Muscle layer of duodenum (tissue), 2 donors: ENCODE results near the gene PRXL2B.

Experiments
- H3K27ac ChIP-seq: one replicate; pipeline ENCODE4 v1.7.0; 2013; ENCODE audit warnings: mild to moderate bottlenecking, low read length
- H3K27me3 ChIP-seq: one replicate; pipeline ENCODE4 v1.7.0; 2013; ENCODE audit warnings: low read depth, mild to moderate bottlenecking, control low read depth, low read length
- H3K36me3 ChIP-seq, 2 donors: one replicate each; pipeline ENCODE4 v1.7.0; 2013; ENCODE audit warnings: low read length in 2 of 2, control low read depth in 1 of 2, mild to moderate bottlenecking in 1 of 2; ENCODE audit not compliant: insufficient read depth in 2 of 2, control insufficient read depth in 1 of 2
- H3K4me1 ChIP-seq, 2 donors: one replicate each; pipeline ENCODE4 v1.7.0; 2013; ENCODE audit warnings: low read length in 2 of 2, mild to moderate bottlenecking in 2 of 2, control low read depth in 1 of 2, moderate library complexity in 1 of 2; ENCODE audit not compliant: insufficient read depth in 2 of 2, control insufficient read depth in 1 of 2
- H3K4me3 ChIP-seq, 2 donors: one replicate each; pipeline ENCODE4 v1.7.0; 2013; ENCODE audit warnings: low read length in 2 of 2, low read depth in 1 of 2, mild to moderate bottlenecking in 1 of 2
- H3K9me3 ChIP-seq, 2 donors: one replicate each; pipeline ENCODE4 v1.7.0; 2013; ENCODE audit warnings: low read length in 2 of 2, control low read depth in 1 of 2, mild to moderate bottlenecking in 1 of 2; ENCODE audit not compliant: control insufficient read depth in 1 of 2
- donor health status: healthy.

Gene PRXL2B, protein sequence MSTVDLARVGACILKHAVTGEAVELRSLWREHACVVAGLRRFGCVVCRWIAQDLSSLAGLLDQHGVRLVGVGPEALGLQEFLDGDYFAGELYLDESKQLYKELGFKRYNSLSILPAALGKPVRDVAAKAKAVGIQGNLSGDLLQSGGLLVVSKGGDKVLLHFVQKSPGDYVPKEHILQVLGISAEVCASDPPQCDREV

DNA sequence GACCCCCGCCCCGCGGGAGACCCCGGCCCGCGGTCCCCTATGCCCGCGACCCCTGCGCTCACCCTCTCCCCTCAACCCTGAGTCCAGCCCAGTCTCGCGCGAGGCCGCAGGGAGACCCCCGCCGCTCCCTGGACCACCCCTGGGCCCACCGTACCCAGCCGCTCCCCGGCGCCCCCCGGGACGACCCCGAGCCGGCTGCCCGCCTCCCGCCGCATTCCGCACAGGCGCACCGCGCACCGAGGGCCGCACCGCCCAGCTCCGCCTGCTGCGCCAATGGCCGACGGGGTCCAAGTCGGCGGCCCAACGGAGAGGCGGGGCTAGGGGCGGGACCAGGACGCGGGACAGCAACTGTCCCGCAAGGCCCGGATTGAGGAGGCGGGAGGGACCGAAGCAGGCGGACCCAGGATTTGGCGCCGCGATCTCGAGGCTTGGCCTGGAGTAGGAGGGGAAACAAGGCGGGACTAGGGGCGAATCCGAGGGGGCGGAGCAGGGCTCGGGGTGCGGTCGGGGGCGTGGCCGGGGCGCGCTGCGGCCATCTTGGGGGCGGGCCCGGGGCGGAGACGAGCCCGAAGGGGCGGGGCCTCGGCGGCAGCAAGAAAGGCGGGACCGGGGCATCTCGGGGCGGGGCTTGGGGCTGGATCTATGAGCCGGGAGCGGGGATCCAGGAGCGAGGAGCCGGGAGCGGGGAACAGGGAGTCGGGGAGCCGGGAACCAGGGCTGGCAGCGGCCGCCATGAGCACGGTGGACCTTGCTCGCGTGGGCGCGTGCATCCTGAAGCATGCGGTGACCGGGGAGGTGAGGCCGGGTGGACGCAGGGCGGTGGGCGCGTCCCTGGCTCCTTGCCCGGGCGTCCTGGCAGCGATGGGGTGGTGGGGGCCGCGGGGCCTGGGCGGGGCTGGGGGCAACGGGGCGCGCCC, at the start of gene PRXL2B:
TSS of gene PRXL2B (plus strand) at position 624 of the 917 bp plus-strand sequence. CDS start at position 733, 109 bp downstream.
- no peaks in the 10 kb centered on the region for H3K9me3 ChIP-seq
- H3K4me1 ChIP-seq, result peaks cover 0 to 34% of the 10 kb centered on the region in 2 donors
- H3K4me3 ChIP-seq, result peak within 1 kb of the TSS; percentile 80 to 82
- peaks cover 0 to 10% of the 10 kb centered on the region in 2 donors for H3K36me3 ChIP-seq
- H3K27me3 ChIP-seq, result no peaks in the 10 kb centered on the region
- H3K27ac ChIP-seq, result peak within 1 kb of the TSS; percentile 97

DNA sequence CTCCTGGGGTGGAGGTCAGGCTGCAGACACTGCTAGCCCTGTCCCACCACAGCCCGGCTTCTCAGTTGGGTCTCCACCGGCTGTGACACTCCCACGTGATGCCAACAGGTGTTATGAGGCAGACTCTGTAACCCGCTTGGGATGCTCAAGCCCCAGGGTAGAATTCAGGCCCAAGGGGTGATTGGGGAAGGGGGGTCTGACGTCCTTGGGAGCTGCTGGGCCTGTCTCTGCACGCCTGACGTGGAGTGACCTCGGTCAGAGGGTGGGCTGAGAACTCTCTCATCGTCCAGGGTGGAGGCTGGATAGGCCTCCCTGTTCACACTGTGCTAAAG, 48.8 kb upstream of the PRXL2B start:
- Histone ChIP-seq H3K36me3 (no peaks in the 10 kb centered on the region), H3K9me3 (no peaks in the 10 kb centered on the region), H3K4me1 (no peaks in the 10 kb centered on the region), H3K27ac (no peak overlapping the region), H3K4me3 (no peak overlapping the region), H3K27me3 (peaks cover 17% of the 10 kb centered on the region)

DNA sequence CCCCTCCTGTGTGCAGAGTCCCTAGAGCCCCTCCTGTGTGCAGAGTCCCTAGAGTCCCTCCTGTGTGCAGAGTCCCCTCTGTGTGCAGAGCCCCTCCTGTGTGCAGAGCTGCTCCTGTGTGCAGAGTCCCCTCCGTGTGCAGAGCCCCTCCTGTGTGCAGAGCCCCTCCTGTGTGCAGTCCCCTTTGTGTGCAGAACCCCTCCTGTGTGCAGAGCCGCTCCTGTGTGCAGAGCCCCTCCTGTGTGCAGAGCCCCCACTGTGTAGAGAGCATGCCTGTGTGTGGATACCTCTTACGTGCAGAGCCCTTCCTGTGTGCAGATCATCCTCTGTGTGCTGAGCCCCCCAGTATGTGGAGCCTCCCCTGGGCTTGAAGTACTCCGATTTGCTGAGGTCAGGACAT, 48.2 kb upstream of the PRXL2B start:
- H3K27ac ChIP-seq, result no peak overlapping the region
- peaks cover 0 to under 1% of the 10 kb centered on the region in 2 donors for H3K4me1 ChIP-seq
- no peak overlapping the region for H3K4me3 ChIP-seq
- H3K36me3 ChIP-seq, result no peaks in the 10 kb centered on the region
- H3K27me3 ChIP-seq, result peaks cover 17% of the 10 kb centered on the region
- H3K9me3 ChIP-seq, result no peaks in the 10 kb centered on the region

DNA sequence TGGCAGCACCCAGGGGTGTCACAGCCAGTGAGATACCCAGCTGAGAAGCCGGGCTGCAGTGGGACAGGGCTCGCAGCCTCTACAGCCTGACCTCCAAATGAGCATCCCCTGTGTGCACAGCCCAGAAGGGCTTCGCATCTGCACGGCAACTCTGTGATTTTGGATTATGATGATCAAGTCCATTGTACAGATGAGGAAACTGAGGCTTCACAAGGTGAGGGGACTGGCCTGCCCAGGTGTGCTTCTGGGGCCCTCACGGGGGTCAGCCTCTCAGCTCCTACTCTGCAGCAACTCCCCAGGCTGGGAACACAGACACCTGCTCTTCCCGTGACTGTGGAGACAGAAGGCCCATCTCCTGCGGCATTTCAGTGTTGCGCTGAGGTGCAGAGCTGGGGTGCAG, 47.7 kb upstream of the PRXL2B start:
- Histone ChIP-seq H3K4me3 (no peak overlapping the region), H3K27me3 (peaks cover 17% of the 10 kb centered on the region), H3K9me3 (no peaks in the 10 kb centered on the region), H3K36me3 (no peaks in the 10 kb centered on the region), H3K4me1 (peaks cover 0 to 6% of the 10 kb centered on the region in 2 donors), H3K27ac (no peak overlapping the region)

DNA sequence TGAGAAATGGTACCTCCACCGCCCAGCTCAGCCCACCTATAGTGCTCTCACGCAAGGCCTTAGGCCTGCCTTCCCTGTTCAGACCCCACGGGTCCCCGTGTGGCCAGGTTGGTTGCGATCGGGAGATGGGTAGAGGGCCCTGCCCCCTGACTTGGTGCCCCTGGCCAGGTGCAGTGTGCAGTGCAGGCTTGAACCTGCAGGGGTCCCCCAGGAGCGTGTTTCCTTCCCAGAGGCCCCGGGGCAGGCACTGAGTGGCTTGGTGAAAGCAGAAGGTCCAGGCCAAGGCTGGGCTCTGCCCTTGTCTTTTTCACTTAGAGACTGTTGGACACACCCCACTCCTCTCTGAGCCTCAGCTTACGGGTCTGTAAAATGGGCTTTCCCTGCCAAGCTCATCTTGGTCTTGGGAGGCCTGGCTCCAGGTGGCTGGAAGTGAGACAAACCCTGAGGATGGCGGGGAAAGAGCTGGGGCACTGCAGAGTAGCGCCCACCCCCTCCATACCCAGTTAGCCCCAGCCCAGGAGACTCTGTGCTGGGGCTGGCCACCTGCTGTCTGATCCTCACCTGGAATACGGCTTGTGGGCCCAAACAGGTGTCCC, 47.2 kb upstream of the PRXL2B start:
- Histone ChIP-seq H3K36me3 (no peaks in the 10 kb centered on the region), H3K27ac (no peak overlapping the region), H3K4me1 (peaks cover 0 to 11% of the 10 kb centered on the region in 2 donors), H3K4me3 (no peak overlapping the region), H3K9me3 (no peaks in the 10 kb centered on the region), H3K27me3 (peaks cover 14% of the 10 kb centered on the region)

DNA sequence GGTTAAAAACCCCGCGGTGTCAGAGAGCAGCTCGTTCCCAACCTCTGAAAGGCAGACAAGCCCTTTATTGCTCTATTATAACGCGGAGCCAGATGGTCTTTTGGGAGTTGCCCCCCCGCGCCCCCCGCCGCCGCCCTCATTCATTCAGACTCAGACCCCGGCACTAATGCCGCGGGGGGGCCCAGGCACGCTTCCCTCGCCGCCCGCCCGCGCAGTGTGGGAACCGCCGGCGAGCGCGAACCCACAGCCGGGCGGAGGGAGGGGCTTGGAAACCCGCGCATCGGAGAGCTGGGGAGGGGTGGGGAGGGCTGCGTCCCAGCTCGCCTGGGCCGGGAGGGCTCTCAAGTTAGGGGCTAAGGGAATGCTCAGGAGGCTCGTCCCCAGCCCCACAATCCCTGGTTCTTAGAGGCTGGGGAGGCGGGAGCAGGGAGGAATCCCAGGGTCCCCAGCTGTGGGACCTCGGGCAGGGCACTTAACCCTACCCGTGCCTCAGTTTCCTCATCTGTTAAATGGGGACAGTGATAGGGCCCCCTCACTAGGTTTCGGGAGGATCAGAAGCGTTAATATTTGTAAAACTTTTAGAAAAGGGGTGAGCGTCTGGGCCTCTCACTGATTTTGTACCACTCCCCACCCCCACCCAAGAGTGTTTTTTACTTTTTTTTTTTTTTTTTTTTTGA, 45.6 kb upstream of the PRXL2B start:
- H3K27me3 ChIP-seq, result peaks cover 4% of the 10 kb centered on the region
- H3K27ac ChIP-seq, result no peak overlapping the region
- no peaks in the 10 kb centered on the region for H3K9me3 ChIP-seq
- H3K4me3 ChIP-seq, result no peak overlapping the region
- no peaks in the 10 kb centered on the region for H3K36me3 ChIP-seq
- peaks cover 0 to 26% of the 10 kb centered on the region in 2 donors for H3K4me1 ChIP-seq

DNA sequence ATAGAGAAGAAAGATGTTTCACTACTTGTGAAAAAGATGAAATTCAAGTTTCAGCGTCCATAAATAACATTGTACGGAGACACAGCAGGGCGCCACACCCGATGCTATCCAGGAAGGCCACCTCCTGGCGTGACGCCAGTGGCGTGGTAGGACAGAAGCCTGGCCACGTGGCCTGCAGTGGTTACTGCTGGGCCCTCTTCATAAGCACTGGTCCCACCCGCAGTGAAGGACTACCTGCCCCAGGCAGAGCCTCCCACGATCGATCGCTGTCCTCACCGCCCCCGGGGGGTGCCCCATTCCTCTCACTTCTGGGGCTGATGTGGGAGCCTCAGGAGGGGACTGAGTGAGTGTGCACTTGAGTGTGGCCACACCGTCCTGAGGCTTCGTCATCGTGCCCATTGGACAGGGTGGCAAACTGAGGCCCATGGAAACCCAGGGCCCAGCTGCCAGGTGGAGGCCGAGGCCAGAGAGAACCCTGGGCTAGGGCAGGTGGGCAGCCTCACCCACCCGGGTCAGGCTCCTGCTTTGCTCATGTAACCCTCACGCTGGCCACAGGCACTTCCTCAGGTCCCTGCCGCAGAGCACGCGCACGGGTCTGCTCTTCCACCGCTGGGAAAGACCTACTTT, 44.8 kb upstream of the PRXL2B start:
- H3K4me3 ChIP-seq, result no peak overlapping the region
- no peaks in the 10 kb centered on the region for H3K27me3 ChIP-seq
- no peaks in the 10 kb centered on the region for H3K36me3 ChIP-seq
- H3K4me1 ChIP-seq, result peaks cover 0 to 31% of the 10 kb centered on the region in 2 donors
- no peak overlapping the region for H3K27ac ChIP-seq
- H3K9me3 ChIP-seq, result no peaks in the 10 kb centered on the region

DNA sequence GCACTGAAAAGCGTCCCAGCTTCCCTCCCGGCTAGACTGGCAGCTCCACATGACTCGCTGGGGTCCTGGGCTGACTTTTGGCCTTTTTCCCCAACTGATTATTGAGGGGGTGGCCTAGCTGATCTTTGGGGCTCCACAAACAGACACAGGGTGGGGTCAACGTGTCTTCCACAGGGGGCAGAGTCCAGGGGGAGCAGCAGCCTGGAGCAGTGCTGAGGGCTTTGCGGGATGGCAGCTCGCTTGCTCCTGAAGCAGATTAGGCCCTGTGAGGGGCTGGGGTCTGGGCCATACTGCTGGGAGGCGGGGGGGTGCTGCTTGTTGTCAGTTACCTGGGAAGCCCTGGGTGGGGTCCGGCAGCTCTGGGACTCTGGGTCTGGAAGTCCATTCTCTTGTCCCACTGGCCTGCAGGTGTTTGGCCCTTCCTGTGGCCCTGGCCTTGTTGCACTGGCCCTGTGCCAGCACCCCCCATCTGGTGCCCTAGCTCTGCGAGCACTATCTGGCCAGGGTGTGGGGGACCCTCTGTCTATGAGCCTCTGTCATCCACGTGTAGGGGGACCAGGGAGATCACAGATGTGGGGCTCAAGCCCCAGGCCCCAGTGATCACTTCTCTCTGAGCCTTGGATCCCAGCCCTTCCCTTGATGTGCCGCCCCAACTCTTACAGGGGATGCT, 44.2 kb upstream of the PRXL2B start:
- Histone ChIP-seq H3K27ac (no peak overlapping the region), H3K4me3 (no peak overlapping the region), H3K36me3 (no peaks in the 10 kb centered on the region), H3K9me3 (no peaks in the 10 kb centered on the region), H3K4me1 (peaks cover 3 to 37% of the 10 kb centered on the region in 2 donors), H3K27me3 (no peaks in the 10 kb centered on the region)

DNA sequence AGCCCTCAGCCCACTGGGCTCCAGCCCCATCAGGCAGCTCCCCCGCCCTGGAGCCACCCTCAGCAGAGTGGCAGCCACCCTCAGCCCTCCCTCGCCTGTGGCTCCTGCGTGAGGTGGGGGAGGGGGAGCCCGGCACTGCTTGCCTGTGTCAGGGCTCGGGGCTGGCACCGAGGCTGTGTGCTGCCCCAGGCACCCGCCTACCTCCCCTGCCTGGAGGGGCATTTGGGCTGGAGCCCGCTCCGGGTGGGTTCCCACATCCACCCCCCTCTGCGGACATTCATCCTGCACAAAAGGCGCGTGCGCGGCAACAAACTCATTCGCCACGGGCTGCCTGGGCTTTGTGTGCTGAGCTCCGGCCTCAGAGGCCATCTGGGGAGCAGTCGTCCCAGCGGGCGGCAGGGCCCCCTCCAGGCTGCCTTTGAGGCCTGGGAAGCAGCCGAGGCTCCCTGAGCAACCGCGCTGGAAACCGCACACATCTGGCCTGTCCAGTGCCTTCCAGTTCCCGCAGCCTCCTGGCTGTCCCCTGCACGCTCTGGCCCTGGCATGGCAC, 43.0 kb upstream of the PRXL2B start:
- H3K27me3 ChIP-seq, result no peaks in the 10 kb centered on the region
- peaks cover 8 to 46% of the 10 kb centered on the region in 2 donors for H3K4me1 ChIP-seq
- no peaks in the 10 kb centered on the region for H3K36me3 ChIP-seq
- no peak overlapping the region for H3K4me3 ChIP-seq
- H3K9me3 ChIP-seq, result no peaks in the 10 kb centered on the region
- no peak overlapping the region for H3K27ac ChIP-seq

DNA sequence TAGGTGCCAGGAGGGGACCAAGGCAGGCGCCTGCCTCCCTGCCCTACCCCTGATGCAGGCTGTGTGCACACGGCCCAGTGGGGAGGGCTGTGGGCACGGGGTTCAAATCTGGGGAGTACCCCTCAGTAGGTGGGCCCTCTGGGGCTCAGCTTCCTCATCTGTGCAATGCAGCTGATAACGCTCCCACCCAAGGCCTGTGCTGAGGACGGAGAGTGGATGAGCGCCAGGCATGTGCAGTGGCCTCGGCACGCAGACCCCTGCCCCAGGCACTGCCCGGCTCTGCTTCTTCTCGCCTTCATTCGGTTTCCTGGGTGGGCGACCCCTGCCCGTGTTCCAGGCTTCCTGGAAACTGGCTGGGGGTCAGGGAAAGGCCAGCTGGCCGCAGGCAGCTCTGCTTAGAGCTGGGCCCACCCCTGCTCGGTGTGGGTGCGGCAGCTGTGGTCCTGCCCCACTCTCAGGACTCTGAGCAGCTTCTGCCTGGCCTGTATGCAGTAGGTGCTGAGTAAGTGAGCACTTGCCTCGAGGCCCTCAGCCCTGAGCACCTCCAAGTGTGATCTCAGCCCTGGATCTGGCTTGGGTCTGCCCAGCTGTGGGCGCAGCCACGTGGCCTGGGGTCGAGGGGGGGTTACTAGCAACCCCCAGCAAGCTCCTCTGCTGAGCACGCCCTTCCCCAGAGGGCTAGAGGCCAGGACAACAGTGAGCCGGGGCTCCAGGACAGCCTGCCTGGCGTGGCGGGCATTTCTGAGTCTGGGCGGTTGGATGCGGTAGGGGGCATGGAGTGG, 42.3 kb upstream of the PRXL2B start:
- no peaks in the 10 kb centered on the region for H3K36me3 ChIP-seq
- no peaks in the 10 kb centered on the region for H3K9me3 ChIP-seq
- no peak overlapping the region for H3K27ac ChIP-seq
- H3K4me3 ChIP-seq, result no peak overlapping the region
- H3K4me1 ChIP-seq, result peaks cover 8 to 52% of the 10 kb centered on the region in 2 donors
- H3K27me3 ChIP-seq, result no peaks in the 10 kb centered on the region
